ENCODE measurements around the gene SNPH. TPM values are rescaled to one million over a fixed set of nuclear protein-coding genes. Genes with fewer than 3 reads are reported as not detected.

Gene SNPH
- total and polyA plus RNA-seq, 2 donors from 2014 or later, result 3.1 TPM

- intact Hi-C loops (cut with DNase I), result no loop called here
- no peak for TF ChIP-seq CTCF (IDR thresholded peaks at IDR 0.05; ENCODE audit: borderline replicate concordance, extremely low read depth, insufficient read depth)
Observed at GRCh38 chr20:1267809-1268374, 1.8 kb downstream of the SNPH start.

DNA sequence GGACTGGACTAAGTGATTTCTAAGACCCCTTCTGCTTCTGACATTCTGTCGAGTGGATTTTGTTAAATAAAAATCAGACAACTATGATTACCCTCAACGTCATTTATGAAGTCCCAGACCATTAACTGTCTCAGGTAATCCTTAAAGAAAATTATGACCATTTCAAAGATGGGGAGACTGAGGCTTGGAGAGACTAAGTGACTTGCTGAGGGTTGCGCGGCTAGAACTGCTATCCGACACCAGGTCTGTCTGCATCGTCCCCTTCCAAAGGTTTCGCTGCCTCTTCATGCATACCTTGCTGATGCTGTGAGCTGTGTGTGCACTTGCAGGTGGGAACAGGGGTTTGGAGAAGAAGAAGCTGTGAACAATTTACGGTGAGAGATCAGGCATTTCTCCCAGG lies 3.1 kb downstream of the SNPH start:
- no peak overlapping the region for H3K9ac ChIP-seq (ENCODE audit: low read length in 3 of 3)
- H3K4me1 ChIP-seq (ENCODE audit: control insufficient read depth in 2 of 3, insufficient read depth in 2 of 3, low read depth in 1 of 3, low read length in 3 of 3), result peaks cover 0 to 9% (median 0%) of the 10 kb centered on the region in 3 donors
- FAIRE-seq, result no peak
- H3K4me3 ChIP-seq (ENCODE audit: low read length in 3 of 3), result no peak overlapping the region
- H3K27me3 ChIP-seq (ENCODE audit: control insufficient read depth, insufficient read depth, low read length), result no peaks in the 10 kb centered on the region
- H3K9me3 ChIP-seq (ENCODE audit: control insufficient read depth in 2 of 3, insufficient read depth in 1 of 3, low read length in 3 of 3), result no peaks in the 10 kb centered on the region
- no peak for DNase-seq
- TF ChIP-seq CTCF (IDR thresholded peaks at IDR 0.05; ENCODE audit: borderline replicate concordance, extremely low read depth, insufficient read depth), result no peak
- no peak overlapping the region for H3K27ac ChIP-seq (ENCODE audit: low read depth in 2 of 2, low read length in 2 of 2)
- H3K36me3 ChIP-seq (ENCODE audit: control insufficient read depth in 2 of 3, insufficient read depth in 3 of 3, low read length in 3 of 3), result no peaks in the 10 kb centered on the region
- intact Hi-C loops (cut with DNase I), result no loop called here

More at GRCh38 chr20:1267809-1268374, 1.8 kb downstream of the SNPH start:
- H3K27me3 ChIP-seq (ENCODE audit: control insufficient read depth, insufficient read depth, low read length), result no peaks in the 10 kb centered on the region
- FAIRE-seq (no peak), DNase-seq (no peak)
- no peaks in the 10 kb centered on the region for H3K36me3 ChIP-seq (ENCODE audit: control insufficient read depth in 2 of 3, insufficient read depth in 3 of 3, low read length in 3 of 3)
- no peak overlapping the region for H3K4me3 ChIP-seq (ENCODE audit: low read length in 3 of 3)
- peaks cover 0 to 9% (median 0%) of the 10 kb centered on the region in 3 donors for H3K4me1 ChIP-seq (ENCODE audit: control insufficient read depth in 2 of 3, insufficient read depth in 2 of 3, low read depth in 1 of 3, low read length in 3 of 3)
- no peaks in the 10 kb centered on the region for H3K9me3 ChIP-seq (ENCODE audit: control insufficient read depth in 2 of 3, insufficient read depth in 1 of 3, low read length in 3 of 3)
- no peak overlapping the region for H3K27ac ChIP-seq (ENCODE audit: low read depth in 2 of 2, low read length in 2 of 2)
- H3K9ac ChIP-seq (ENCODE audit: low read length in 3 of 3), result no peak overlapping the region

DNA sequence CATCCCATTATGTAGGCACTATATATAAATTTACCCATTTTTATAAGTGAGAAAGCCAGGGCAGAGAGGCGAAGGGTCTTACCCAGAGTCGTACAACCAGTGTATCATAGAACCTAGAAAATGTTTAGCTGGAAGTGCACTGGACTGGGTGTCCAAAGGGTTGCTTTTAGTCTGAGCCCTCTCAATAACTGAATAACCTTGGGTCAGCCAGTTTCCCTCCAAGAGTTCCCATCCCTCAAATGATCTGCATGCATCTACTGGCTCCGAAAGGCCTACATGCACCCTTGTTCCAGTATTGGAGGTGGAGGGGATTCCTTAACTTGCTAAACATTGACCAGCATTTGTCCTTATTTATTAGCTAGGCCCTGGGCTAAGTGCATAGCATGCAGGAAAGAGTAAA lies 3.8 kb downstream of the SNPH start:
- no peak overlapping the region for H3K4me3 ChIP-seq (ENCODE audit: low read length in 3 of 3)
- no peaks in the 10 kb centered on the region for H3K9me3 ChIP-seq (ENCODE audit: control insufficient read depth in 2 of 3, insufficient read depth in 1 of 3, low read length in 3 of 3)
- no peak for FAIRE-seq
- no peak overlapping the region for H3K9ac ChIP-seq (ENCODE audit: low read length in 3 of 3)
- peaks cover 0 to 9% (median 0%) of the 10 kb centered on the region in 3 donors for H3K4me1 ChIP-seq (ENCODE audit: control insufficient read depth in 2 of 3, insufficient read depth in 2 of 3, low read depth in 1 of 3, low read length in 3 of 3)
- no peak overlapping the region for H3K27ac ChIP-seq (ENCODE audit: low read depth in 2 of 2, low read length in 2 of 2)
- no peak for DNase-seq
- TF ChIP-seq CTCF (IDR thresholded peaks at IDR 0.05; ENCODE audit: borderline replicate concordance, extremely low read depth, insufficient read depth), result no peak
- H3K36me3 ChIP-seq (ENCODE audit: control insufficient read depth in 2 of 3, insufficient read depth in 3 of 3, low read length in 3 of 3), result no peaks in the 10 kb centered on the region
- H3K27me3 ChIP-seq (ENCODE audit: control insufficient read depth, insufficient read depth, low read length), result no peaks in the 10 kb centered on the region
- intact Hi-C loops (cut with DNase I), result no loop called here
